GM12892 (cell line): ENCODE measurements around the gene EWSR1.

ENCODE experiments used
- POLR2A ChIP-seq: IDR thresholded peaks from 2 replicates; pipeline ENCODE4 v1.6.1; 2011; ENCODE audit warnings: low read depth, low read length, control low read depth
- POLR2AphosphoS5 ChIP-seq: IDR thresholded peaks from 2 replicates; pipeline ENCODE4 v1.6.1; 2011; ENCODE audit warnings: low read depth, low read length, control low read depth

GRCh38 chr22:29305836-29306174 is 37.7 kb downstream of the EWSR1 start:
- no peak for TF ChIP-seq POLR2A
- TF ChIP-seq POLR2AphosphoS5: no peak
